CD4-positive, alpha-beta T cell treated with Interleukin-17A for 1 hour (primary cell): ENCODE data around the gene TTC27.
"Not testable (repeated sequence)": the region's sequence is repeated elsewhere in the genome, so short reads cannot be mapped to it uniquely, and the experiment has no call there.

ENCODE experiments used
- DNase-seq: peaks from one replicate; pipeline ENCODE4 v3.0.0-alpha.2; 2020

The TTC27 gene

DNA sequence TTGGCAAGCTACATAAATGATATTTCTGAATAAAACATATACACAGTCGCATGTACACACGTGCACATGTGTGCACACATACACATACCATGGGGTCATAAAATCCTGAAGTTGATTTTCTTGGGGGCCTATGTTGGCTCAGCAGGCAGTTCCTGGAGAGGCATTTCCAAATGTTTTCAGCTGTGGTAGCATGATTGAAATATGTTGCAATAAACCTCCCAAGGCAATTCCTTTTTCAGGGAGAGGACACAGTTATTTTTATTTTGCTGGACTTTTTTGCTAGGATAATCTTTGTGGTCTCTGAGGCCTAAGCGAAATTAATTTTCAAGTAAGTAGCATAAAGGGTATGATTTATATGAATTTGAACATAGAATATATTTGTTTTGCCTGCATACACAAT is 192.2 kb downstream of the TTC27 start:
- no peak for DNase-seq

DNA sequence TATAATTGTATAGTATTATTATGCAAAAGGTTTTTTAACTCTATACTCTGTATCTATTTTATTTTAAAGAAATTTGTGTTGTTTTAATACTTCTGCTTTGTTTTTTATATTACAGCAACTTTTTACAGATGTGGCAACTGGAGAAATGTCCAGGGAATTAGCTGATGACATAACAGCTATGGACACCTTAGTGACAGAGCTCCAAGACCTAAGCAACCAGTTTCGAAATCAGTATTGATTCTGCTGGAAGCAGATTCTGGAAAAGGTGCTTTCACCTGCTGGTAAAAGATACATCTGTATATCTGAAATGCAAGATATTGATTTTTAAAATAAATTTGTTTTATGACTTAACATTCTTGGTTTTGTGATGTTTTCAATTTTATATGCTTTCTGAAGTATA is 192.9 kb downstream of the TTC27 start:
- no peak for DNase-seq

DNA sequence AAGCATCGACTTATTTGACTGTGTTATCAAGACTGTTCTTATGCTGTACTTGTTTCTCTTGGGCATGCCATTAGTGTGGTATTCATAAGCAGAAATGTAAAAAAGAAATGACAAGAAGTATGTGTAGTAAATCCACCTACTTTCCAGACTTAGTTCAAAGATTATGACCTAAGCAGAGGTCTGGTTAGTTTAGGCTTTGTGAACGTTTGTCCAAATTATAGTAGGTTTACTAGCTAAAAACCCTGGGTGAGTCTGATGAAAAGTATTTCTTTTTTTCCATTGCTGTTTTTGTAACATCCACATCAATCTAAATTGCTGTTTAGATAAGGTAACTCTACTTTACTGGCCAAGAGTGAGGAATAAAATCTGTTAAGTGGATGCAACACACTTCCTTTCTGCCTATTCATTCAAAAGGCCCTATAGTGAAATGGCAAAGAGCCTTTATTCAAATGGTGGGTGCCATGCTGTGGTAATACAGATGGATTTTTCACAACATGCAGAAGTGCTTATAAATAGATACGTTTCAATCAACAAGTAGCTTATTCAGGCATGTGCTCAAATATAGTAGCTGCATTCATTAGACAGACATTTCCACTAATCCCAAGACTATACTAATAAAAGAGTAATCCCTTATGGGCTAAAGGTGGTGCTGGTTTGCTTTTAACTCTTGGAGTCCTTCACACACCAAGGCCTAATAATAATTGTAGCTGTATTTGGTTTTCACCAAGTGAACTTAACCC is 196.4 kb downstream of the TTC27 start:
- DNase-seq, result no peak

GRCh38 chr2:32825291-32825712 is 197.5 kb downstream of the TTC27 start:
- DNase-seq, result no peak

DNA sequence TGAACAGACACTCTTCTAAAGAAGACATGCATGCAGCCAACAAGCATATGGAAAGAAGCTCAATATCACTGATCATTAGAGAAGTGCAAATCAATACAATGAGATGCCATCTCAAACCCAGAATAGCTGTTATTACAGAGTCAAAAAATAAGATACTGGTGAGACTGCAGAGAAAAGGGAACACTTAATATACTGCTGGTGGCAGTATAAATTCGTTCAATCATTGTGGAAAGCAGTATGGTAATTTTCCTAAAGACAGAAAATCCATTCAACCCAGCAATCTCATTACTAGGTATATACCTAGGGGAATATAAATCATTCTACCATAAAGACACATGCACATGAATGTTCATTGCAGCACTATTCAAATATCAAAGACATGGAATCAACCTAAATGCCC is 202.3 kb downstream of the TTC27 start:
- DNase-seq, result no peak

DNA sequence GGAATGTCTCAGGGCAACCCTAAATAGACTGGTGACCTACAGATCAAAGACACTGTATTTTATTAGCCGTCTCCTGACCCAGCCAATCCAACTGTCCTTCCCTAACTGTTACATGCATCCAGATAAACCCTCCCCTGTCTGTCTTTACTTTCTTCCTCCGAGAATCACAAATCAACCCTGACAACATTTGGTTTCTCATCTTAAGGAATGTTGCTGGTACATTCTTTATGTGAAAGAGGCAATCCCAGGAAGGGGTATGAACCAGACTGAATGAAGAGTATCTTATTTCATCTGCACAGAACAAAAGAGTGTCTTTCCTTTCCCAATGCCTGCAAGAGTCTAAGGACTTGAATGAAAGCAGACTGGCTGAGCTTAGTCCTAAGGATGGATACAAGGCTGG is 205.0 kb downstream of the TTC27 start:
- DNase-seq, result no peak

DNA sequence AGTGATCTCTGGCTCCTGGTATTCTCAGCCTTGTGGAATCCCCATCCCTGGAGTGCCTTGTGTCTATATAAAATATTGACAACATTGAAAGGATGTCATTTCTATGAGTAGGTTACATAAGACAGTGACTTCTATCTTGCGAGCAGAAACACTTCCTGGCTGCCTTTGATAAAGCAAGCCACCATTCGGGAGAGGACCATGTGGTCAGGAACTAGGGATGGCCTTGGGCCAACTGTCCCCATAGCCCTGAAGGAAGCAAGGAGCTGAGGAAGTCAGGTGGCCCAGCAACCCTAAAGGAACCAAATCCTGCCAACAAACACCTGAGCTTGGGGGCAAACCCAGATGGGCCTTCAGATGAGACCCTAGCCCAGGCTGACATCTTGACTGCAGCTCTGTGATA is 205.9 kb downstream of the TTC27 start:
- no peak for DNase-seq

GRCh38 chr2:32835148-32835547 is 207.3 kb downstream of the TTC27 start:
- no peak for DNase-seq

DNA sequence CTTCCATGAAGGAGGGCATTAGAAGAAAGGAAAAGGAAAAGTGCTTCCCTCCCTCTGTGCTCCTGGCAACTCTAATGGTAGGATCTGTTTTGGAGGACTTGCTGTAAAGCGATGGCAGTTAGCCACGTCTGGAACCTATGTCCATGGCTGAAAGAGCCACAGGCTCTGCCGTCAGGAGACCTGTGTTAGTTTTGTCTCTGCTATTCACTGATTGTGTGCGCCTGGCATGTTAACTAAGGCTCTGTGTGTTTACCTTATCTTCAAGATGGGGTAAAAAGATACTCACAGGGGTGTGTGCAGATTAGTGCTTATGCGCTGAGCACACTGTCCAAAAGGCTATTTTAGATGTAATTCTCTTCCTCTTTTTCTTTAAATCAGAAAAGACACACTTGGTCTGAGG is 209.1 kb downstream of the TTC27 start:
- no peak for DNase-seq

- DNase-seq, result no peak
Measured at GRCh38 chr2:32838418-32838817, 210.6 kb downstream of the TTC27 start.

DNA sequence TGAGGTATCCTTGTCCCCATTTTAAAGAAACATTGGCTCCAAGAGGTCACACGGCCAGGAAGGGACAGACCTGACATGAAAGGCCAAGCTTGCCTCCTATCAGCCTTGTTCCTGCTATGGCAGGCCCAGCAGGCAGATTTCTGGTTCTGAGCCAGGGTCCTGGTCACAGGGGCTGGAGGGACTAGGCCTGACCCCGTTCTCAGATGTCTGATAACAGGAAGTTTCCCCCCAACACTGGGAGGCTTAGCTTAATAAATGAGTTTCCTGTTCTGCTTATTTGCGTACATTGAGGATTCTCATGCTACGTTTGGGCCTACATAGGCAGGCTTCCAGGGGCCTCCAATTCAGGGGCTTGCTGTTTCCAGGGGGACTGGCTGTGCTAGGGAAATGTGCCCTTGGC is 211.1 kb downstream of the TTC27 start:
- DNase-seq, result no peak

- no peak for DNase-seq
Measured at GRCh38 chr2:32841931-32842898, 214.4 kb downstream of the TTC27 start.

DNA sequence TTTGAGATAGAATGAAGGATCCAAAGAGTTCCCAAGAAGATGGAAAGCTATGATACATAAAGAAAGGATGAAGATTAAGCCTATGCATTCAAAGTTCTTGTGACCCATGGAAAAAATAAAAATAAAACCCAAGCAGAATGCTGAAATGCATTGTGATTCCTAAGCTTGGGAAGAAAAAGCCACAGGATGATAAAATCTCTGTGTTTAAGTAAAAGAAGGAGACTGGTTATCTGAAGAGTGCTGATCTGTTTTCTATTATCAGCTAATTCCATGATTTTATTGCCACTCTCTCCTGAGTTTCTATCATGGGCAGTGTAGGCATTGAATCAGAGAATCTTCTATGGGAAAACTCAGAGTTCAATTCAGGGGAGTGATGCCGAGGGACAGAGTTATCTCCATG is 215.8 kb downstream of the TTC27 start:
- no peak for DNase-seq

DNA sequence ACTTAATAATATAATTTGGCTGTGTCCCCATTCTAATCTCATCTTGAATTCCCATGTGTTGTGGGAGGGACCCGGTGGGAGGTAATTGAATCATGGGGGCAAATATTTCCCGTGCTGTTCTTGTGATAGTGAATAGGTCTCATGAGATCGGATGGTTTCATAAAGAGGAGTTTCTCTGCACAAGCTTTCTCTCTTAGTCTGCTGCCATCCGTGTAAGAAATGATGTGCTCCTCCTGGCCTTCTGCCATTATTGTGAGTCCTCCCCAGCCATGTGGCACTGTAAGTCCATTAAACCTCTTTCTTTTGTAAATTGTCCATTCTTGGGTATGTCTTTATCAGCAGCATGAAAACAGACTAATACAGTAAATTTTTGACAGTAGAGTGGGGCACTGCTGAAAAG is 216.4 kb downstream of the TTC27 start:
- no peak for DNase-seq

- DNase-seq, result not testable (repeated sequence)
Measured at GRCh38 chr2:32846274-32846673, 218.4 kb downstream of the TTC27 start.

DNA sequence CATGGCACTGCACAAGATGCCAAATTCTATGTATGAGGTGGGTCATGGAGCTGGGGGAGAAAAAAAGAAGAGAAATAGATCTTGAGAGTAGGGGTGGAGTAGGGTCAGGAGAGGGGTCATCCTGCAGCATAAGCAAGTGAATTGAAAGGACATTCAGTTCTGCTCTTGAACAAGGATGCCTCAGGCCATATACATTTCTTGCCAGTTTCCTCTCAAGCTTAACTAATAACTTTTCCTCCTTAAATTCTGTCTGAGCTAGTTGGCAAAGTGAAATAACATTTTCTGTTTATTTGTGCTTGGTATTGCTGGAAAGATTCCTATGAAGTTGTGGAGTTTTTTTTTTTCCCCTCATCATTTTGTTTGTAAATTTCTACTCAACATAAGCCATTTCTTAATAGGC is 219.9 kb downstream of the TTC27 start:
- no peak for DNase-seq

DNA sequence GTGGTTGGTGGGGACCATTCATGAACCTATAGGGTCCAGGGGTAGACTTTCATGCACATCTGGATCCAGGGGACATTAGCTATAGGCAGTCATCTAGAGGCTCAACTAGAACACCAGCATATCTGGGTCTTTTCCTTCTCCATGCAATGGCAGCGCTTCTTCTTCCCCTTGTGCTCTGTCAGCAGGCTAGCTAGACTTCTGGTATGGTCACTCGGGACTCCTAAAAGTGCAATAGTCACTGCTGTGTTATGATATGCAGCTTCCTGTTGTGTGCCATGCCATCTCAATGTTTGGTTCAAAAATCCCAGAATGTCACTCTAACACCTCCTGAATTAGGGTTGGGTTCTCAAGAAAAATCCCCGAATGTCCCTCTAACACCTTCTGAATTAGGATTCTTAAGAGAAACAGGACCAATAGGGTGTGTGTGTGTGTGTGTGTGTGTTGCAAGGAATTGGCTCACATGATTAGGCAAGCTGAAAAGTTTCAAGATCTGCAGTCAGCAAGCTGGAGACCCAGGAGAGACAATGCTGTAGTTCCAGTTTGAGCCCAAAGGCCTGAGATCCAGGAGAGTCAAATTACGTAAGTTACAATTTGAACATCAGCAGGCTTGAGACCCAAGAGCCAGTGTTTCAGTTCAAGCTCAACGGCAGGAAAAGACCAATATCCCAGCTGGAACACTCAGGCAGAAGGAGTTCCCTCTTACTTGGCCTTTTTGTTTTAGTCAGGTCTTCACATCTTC is 221.8 kb downstream of the TTC27 start:
- no peak for DNase-seq

DNA sequence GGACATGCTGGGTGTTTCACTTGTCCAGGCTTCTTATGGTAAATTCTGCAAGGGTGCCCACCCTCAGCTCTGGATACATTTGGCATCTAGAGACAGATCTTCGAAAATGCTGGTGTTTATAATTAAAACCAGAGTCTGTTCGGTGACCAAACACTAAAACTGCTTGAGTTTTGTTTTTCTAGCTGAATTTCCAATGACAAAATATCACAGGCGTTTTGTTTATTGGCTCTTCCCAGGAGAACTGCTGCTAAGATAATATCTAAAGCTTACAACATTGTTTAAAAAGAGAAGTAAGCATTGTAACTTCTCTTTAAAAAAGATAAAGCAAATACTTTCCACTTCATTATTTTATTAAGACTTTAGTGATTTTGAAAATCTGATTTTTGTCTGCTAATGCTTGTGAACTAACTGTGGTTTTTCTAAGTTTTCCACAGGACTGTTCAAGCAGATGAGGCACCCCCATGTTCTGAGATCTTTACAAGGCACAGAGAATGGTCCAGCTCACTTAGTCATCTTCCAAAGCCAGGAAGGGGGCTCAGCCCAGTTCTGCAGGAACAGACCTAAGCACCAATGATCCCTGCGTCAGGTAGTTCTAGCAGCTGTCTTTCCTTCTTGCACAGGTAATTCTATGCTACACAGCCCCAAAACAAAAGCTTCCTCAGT is 224.1 kb downstream of the TTC27 start:
- no peak for DNase-seq

DNA sequence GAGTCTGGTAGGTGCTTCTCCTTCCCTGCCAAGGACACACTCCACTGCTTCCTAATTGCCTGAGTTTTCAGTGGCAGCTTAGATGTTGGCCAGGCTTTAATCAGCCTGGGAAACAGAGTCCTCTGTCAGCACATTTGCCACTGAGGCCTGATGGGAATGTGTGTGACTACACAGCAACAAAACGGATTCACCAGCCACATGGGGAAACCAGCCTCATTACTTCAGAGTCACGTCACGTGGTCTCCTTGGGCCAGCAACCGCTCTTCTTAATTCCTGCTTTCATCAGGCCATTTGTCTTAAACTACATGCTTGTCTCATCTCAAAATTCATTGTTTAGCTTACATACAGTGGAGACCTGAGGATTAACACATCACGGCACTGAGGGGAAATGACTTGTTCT is 225.0 kb downstream of the TTC27 start:
- no peak for DNase-seq

DNA sequence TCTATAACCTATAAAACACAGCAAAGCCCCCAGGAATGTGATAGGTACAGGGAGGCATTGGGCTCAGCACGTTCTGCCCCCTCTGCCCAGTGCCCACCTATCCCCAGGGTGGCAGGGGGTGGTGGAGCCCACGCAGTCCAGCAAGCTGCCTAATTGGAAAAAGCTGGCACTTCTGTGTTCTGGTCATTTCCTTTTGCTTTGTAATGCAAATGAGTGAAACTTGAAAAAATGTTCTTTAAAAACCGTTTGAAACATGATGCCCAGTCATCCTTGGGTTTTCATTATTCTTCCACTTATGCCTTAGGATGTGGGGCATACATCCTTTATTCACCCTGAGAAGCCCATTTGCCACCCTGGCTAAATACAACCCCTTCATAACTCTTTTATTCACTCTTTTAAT is 229.0 kb downstream of the TTC27 start:
- DNase-seq, result no peak

- no peak for DNase-seq
Measured at GRCh38 chr2:32858713-32859112, 230.9 kb downstream of the TTC27 start.

DNA sequence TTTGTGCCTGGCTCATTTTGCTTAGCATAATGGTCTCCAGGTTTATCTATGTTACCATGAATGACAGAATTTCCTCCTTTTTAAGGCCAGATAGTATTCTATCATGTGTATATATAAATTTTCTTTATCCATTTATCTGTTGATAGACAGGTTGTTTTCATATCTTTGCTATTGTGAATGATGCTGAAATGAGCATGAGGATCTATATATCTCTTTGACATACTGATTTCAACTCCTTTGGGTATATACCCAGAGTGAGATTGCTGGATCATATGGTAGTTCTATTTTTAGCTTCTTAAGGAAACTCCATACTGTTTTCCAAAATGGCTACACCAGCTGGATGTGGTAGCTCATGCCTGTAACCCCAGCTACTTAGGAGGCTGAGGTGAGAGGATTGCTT is 232.5 kb downstream of the TTC27 start:
- DNase-seq, result no peak
